SK-N-SH treated with all-trans-retinoic acid at 6 μM for 48 hours (cell line): Measurements from ENCODE around the gene ACP1.

Experiments used
- ATAC-seq: fragments of 200-7000 bp; cut with Tn5 transposase; 3 replicates; pipeline ENCODE4 v1.9.1; 2020; ENCODE audit warnings: mild to moderate bottlenecking, moderate library complexity
- ARNTL ChIP-seq: fragments of 450-650 bp; formaldehyde crosslinking; IDR thresholded peaks from 2 replicates; pipeline ENCODE4 v1.5.0; 2020; ENCODE audit warnings: low read depth, mild to moderate bottlenecking, moderate library complexity, borderline replicate concordance
- BACH2 ChIP-seq: fragments of 250-450 bp; sonication (Bioruptor Pico); IDR thresholded peaks from 2 replicates; pipeline ENCODE4 v1.9.0; 2021; ENCODE audit warnings: mild to moderate bottlenecking, borderline replicate concordance
- CSDC2 ChIP-seq: fragments of 250-450 bp; sonication (Bioruptor Pico); IDR thresholded peaks from 2 replicates; pipeline ENCODE4 v1.5.0; 2020; ENCODE audit warnings: mild to moderate bottlenecking, moderate library complexity
- CSRNP3 ChIP-seq: fragments of 250-450 bp; sonication (Bioruptor Pico); IDR thresholded peaks from 2 replicates; pipeline ENCODE4 v1.5.1; 2021; ENCODE audit warnings: mild to moderate bottlenecking, moderate library complexity
- ESRRG ChIP-seq: fragments of 250-450 bp; sonication (Bioruptor Pico); IDR thresholded peaks from 2 replicates; pipeline ENCODE4 v1.6.1; 2021; ENCODE audit warnings: mild to moderate bottlenecking
- GLIS3 ChIP-seq: fragments of 250-450 bp; sonication (Bioruptor Pico); IDR thresholded peaks from 2 replicates; pipeline ENCODE4 v1.5.0; 2020; ENCODE audit warnings: mild to moderate bottlenecking, moderate library complexity
- ISL1 ChIP-seq: fragments of 250-450 bp; sonication (Bioruptor Pico); IDR thresholded peaks from 2 replicates; pipeline ENCODE4 v2.1.2; 2022; ENCODE audit warnings: mild to moderate bottlenecking, moderate library complexity
- OSR1 ChIP-seq: fragments of 250-450 bp; sonication (Bioruptor Pico); IDR thresholded peaks from 2 replicates; pipeline ENCODE4 v1.8.0; 2022; ENCODE audit warnings: moderate library complexity, mild to moderate bottlenecking, inconsistent platforms
- POU6F1 ChIP-seq: fragments of 250-450 bp; sonication (Bioruptor Pico); IDR thresholded peaks from 2 replicates; pipeline ENCODE4 v1.8.0; 2021; ENCODE audit warnings: low read depth, mild to moderate bottlenecking, moderate library complexity, borderline replicate concordance
- PPARA ChIP-seq: fragments of 250-450 bp; sonication (Bioruptor Pico); IDR thresholded peaks from 2 replicates; pipeline ENCODE4 v1.5.0; 2020; ENCODE audit warnings: mild to moderate bottlenecking, borderline replicate concordance
- RARB ChIP-seq: fragments of 250-450 bp; sonication (Bioruptor Pico); IDR thresholded peaks from 2 replicates; pipeline ENCODE4 v1.8.0; 2021; ENCODE audit warnings: mild to moderate bottlenecking, moderate library complexity
- SNAI2 ChIP-seq: fragments of 250-450 bp; sonication (Bioruptor Pico); IDR thresholded peaks from 2 replicates; pipeline ENCODE4 v1.5.0; 2020; ENCODE audit warnings: mild to moderate bottlenecking, moderate library complexity
- TCF4 ChIP-seq: fragments of 250-450 bp; sonication (Bioruptor Pico); IDR thresholded peaks from 2 replicates; pipeline ENCODE4 v1.8.0; 2021; ENCODE audit warnings: mild to moderate bottlenecking, moderate library complexity, borderline replicate concordance
- TSHZ2 ChIP-seq: fragments of 250-450 bp; sonication (Bioruptor Pico); IDR thresholded peaks from 2 replicates; pipeline ENCODE4 v1.5.0; 2020; ENCODE audit warnings: mild to moderate bottlenecking, moderate library complexity
- ZC3H10 ChIP-seq: fragments of 250-450 bp; sonication (Bioruptor Pico); IDR thresholded peaks from 2 replicates; pipeline ENCODE4 v1.5.1; 2021; ENCODE audit warnings: mild to moderate bottlenecking, moderate library complexity
- ZFP3 ChIP-seq: fragments of 250-450 bp; sonication (Bioruptor Pico); IDR thresholded peaks from 2 replicates; pipeline ENCODE4 v1.5.0; 2020; ENCODE audit warnings: mild to moderate bottlenecking, moderate library complexity
- ZFP30 ChIP-seq: fragments of 450-650 bp; formaldehyde crosslinking; IDR thresholded peaks from 2 replicates; pipeline ENCODE4 v1.5.0; 2022; ENCODE audit warnings: mild to moderate bottlenecking, moderate library complexity
- ZNF565 ChIP-seq: fragments of 450-650 bp; formaldehyde crosslinking; conservative IDR thresholded peaks from 2 replicates; pipeline ENCODE4 v1.5.0; 2020; ENCODE audit warnings: low read depth, mild to moderate bottlenecking, moderate library complexity
- ZNF8 ChIP-seq: fragments of 450-650 bp; formaldehyde crosslinking; IDR thresholded peaks from 2 replicates; pipeline ENCODE4 v1.5.0; 2020; ENCODE audit warnings: mild to moderate bottlenecking, moderate library complexity
- TF ChIP-seq, protein P1 (sequence below): fragments of 250-450 bp; sonication (Bioruptor Pico); IDR thresholded peaks from 2 replicates; pipeline ENCODE4 v1.5.1; 2020; ENCODE audit warnings: low read depth, mild to moderate bottlenecking, moderate library complexity

ACP1 gene

DNA sequence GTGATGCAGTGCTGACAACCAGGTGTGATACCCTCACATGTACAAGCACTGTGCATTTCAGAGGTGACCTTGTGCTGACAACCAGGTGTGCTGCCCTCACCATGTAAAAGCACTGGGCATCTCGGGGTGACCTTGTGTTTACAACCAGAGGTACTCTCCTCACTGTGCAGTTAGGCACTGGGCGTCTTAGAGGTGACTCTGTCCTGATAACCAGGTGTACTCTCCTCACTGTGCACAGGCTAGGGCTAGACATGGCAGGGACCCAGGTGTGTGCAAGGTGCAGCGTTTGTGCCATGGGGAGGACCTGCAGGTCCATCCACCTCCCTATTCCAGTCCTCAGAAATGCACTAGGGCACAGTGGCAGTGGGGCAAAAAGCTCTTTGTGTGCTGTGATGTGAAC, 31.6 kb downstream of the ACP1 start:
- ATAC-seq = no peak
- TF ChIP-seq, protein P1, sequence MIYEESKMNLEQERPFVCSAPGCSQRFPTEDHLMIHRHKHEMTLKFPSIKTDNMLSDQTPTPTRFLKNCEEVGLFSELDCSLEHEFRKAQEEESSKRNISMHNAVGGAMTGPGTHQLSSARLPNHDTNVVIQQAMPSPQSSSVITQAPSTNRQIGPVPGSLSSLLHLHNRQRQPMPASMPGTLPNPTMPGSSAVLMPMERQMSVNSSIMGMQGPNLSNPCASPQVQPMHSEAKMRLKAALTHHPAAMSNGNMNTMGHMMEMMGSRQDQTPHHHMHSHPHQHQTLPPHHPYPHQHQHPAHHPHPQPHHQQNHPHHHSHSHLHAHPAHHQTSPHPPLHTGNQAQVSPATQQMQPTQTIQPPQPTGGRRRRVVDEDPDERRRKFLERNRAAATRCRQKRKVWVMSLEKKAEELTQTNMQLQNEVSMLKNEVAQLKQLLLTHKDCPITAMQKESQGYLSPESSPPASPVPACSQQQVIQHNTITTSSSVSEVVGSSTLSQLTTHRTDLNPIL (CRISPR knock-in tag) = no peak
- TF ChIP-seq PPARA (CRISPR knock-in tag) (no peak), ARNTL (no peak), ISL1 (no peak), POU6F1 (CRISPR knock-in tag) (no peak), TSHZ2 (CRISPR knock-in tag) (no peak), ZNF565 (CRISPR knock-in tag) (no peak), RARB (no peak)

GRCh38 chr2:305366-305765, 40.6 kb downstream of the ACP1 start:
- no peak for ATAC-seq
- TF ChIP-seq CSDC2 (no peak), SNAI2 (no peak), ESRRG (CRISPR knock-in tag) (no peak), ARNTL (no peak), OSR1 (no peak), GLIS3 (CRISPR knock-in tag) (no peak), CSRNP3 (no peak), TSHZ2 (CRISPR knock-in tag) (no peak), ZNF565 (CRISPR knock-in tag) (no peak), ZC3H10 (CRISPR knock-in tag) (no peak), ZFP30 (CRISPR knock-in tag) (no peak), TCF4 (no peak), ZNF8 (no peak), ZFP3 (CRISPR knock-in tag) (no peak), BACH2 (CRISPR knock-in tag) (no peak), ISL1 (no peak)
- TF ChIP-seq, protein P1 (CRISPR knock-in tag) = no peak
